ENCODE results near the gene PKP1. TPM values are rescaled to one million over a fixed set of nuclear protein-coding genes. Genes with fewer than 3 reads are reported as not detected.

The PKP1 gene
- total RNA-seq, 2 experiments from 2014 or later = not detected

- Mint-ChIP-seq H3K27me3 (ENCODE audit: low read depth) (peaks cover 51% of the 10 kb centered on the region), H3K36me3 (ENCODE audit: low read depth) (no peaks in the 10 kb centered on the region), H3K4me3 (no peak overlapping the region), H3K4me1 (ENCODE audit: low read depth) (peaks cover 17% of the 10 kb centered on the region), H3K27ac (no peak overlapping the region), H3K9me3 (ENCODE audit: insufficient read depth) (no peaks in the 10 kb centered on the region)
- ATAC-seq (peak; percentile 47), DNase-seq (peak; percentile 33)
- POLR2A ChIA-PET = no interaction called here
- CTCF ChIA-PET = no interaction called here
These were observed 3.1 kb downstream of the PKP1 start for GRCh38 chr1:201286445-201286844.

DNA sequence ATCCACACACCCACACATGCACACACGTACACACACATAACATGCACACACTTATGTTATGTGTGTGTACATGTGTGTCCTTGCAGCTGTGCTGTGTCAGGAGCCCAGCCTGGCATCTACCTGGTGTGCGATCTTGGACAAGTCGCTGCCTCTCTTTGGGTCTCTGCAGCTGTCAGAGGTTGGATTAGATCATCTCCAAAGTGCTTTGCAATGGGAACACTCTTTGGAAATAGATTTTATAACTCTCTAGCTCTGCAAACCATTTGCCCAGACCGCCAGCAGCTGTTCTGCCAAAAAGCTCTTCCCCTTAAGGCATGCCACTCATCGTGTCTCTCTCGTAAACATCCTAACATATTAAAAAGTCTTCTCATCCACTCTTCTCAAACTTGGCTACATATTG lies 4.7 kb downstream of the PKP1 start:
- peaks cover 42% of the 10 kb centered on the region for H3K27me3 Mint-ChIP-seq (ENCODE audit: low read depth)
- no peak overlapping the region for H3K4me3 Mint-ChIP-seq
- H3K36me3 Mint-ChIP-seq (ENCODE audit: low read depth) = no peaks in the 10 kb centered on the region
- DNase-seq (no peak), ATAC-seq (no peak)
- ChIA-PET POLR2A (no interaction called here), CTCF (no interaction called here)
- peaks cover 15% of the 10 kb centered on the region for H3K4me1 Mint-ChIP-seq (ENCODE audit: low read depth)
- H3K27ac Mint-ChIP-seq = no peak overlapping the region
- H3K9me3 Mint-ChIP-seq (ENCODE audit: insufficient read depth) = no peaks in the 10 kb centered on the region

- Mint-ChIP-seq H3K4me1 (ENCODE audit: low read depth) (peaks cover 11% of the 10 kb centered on the region), H3K27ac (no peak overlapping the region), H3K9me3 (ENCODE audit: insufficient read depth) (no peaks in the 10 kb centered on the region), H3K4me3 (no peak overlapping the region), H3K36me3 (ENCODE audit: low read depth) (no peaks in the 10 kb centered on the region), H3K27me3 (ENCODE audit: low read depth) (peaks cover 35% of the 10 kb centered on the region)
- DNase-seq (no peak), ATAC-seq (no peak)
- POLR2A ChIA-PET = no interaction called here
- CTCF ChIA-PET = no interaction called here
These were observed 5.5 kb downstream of the PKP1 start for GRCh38 chr1:201288765-201289164.

DNA sequence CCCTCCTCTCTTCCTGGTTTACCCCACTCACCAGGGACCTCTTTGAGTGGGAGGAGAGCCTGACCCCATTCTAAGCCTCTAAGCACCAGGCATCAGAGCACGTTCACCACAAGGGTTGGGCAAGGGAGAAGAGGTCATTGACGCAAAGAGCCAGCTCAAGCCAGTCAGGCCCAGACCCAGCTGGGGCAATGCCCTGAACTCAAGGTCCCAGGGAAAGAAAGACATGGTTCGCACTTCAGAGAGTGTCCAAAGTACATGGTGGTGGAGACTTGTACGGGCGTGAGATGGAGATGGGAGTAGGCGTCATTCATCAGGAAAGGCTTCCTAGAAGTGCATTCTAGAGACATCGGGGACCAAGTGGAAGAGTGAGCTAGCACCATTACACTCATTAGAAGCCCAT lies 7.2 kb downstream of the PKP1 start:
- ChIA-PET CTCF (no interaction called here), POLR2A (no interaction called here)
- Mint-ChIP-seq H3K4me3 (no peak overlapping the region), H3K36me3 (ENCODE audit: low read depth) (no peaks in the 10 kb centered on the region), H3K27me3 (ENCODE audit: low read depth) (peaks cover 36% of the 10 kb centered on the region), H3K4me1 (ENCODE audit: low read depth) (peaks cover 11% of the 10 kb centered on the region), H3K27ac (no peak overlapping the region), H3K9me3 (ENCODE audit: insufficient read depth) (no peaks in the 10 kb centered on the region)
- ATAC-seq (no peak), DNase-seq (no peak)

- ATAC-seq = no peak
- Mint-ChIP-seq H3K9me3 (ENCODE audit: insufficient read depth) (no peaks in the 10 kb centered on the region), H3K27me3 (ENCODE audit: low read depth) (peaks cover 39% of the 10 kb centered on the region), H3K4me1 (ENCODE audit: low read depth) (peaks cover 2% of the 10 kb centered on the region), H3K4me3 (no peak overlapping the region), H3K27ac (no peak overlapping the region), H3K36me3 (ENCODE audit: low read depth) (no peaks in the 10 kb centered on the region)
- ChIA-PET CTCF (no interaction called here), POLR2A (no interaction called here)
- DNase-seq = no peak
These were observed 8.6 kb downstream of the PKP1 start for GRCh38 chr1:201291916-201292315.

DNA sequence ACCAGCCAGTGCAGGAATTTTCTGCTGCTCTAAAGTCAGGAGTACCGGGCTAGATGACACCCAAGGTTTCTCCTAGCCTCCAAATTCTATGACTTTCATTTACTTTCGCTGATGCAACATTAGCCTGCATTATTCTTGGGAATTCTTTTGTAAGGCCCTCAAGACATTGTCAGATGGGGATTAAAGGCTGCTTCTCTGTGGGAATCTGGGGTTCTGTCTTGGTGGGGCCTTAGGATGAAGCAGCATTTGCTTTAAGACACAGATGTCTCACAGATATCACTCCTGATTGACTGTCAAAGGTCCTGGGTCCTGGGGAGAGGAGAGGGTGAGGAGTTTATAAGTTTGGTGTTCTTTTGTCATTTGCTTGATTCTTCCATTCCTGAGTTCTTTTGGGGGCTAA lies 11.6 kb downstream of the PKP1 start:
- Mint-ChIP-seq H3K27me3 (ENCODE audit: low read depth) (peaks cover 34% of the 10 kb centered on the region), H3K27ac (no peak overlapping the region), H3K4me3 (no peak overlapping the region), H3K4me1 (ENCODE audit: low read depth) (no peaks in the 10 kb centered on the region), H3K9me3 (ENCODE audit: insufficient read depth) (no peaks in the 10 kb centered on the region), H3K36me3 (ENCODE audit: low read depth) (no peaks in the 10 kb centered on the region)
- no peak for ATAC-seq
- ChIA-PET CTCF (no interaction called here), POLR2A (no interaction called here)
- DNase-seq = no peak

- ATAC-seq (no peak), DNase-seq (no peak)
- no peaks in the 10 kb centered on the region for H3K36me3 Mint-ChIP-seq (ENCODE audit: low read depth)
- H3K9me3 Mint-ChIP-seq (ENCODE audit: insufficient read depth) = no peaks in the 10 kb centered on the region
- CTCF ChIA-PET = no interaction called here
- H3K27me3 Mint-ChIP-seq (ENCODE audit: low read depth) = peaks cover 34% of the 10 kb centered on the region
- POLR2A ChIA-PET = no interaction called here
- no peak overlapping the region for H3K4me3 Mint-ChIP-seq
- no peak overlapping the region for H3K27ac Mint-ChIP-seq
- no peaks in the 10 kb centered on the region for H3K4me1 Mint-ChIP-seq (ENCODE audit: low read depth)
These were observed 12.0 kb downstream of the PKP1 start for GRCh38 chr1:201295346-201295745.

- CTCF ChIA-PET = no interaction called here
- Mint-ChIP-seq H3K27ac (no peak overlapping the region), H3K9me3 (ENCODE audit: insufficient read depth) (no peaks in the 10 kb centered on the region), H3K36me3 (ENCODE audit: low read depth) (no peaks in the 10 kb centered on the region), H3K4me1 (ENCODE audit: low read depth) (no peaks in the 10 kb centered on the region), H3K27me3 (ENCODE audit: low read depth) (peaks cover 31% of the 10 kb centered on the region), H3K4me3 (no peak overlapping the region)
- POLR2A ChIA-PET = no interaction called here
- ATAC-seq = no peak
- no peak for DNase-seq
These were observed 12.6 kb downstream of the PKP1 start for GRCh38 chr1:201295861-201296260.

DNA sequence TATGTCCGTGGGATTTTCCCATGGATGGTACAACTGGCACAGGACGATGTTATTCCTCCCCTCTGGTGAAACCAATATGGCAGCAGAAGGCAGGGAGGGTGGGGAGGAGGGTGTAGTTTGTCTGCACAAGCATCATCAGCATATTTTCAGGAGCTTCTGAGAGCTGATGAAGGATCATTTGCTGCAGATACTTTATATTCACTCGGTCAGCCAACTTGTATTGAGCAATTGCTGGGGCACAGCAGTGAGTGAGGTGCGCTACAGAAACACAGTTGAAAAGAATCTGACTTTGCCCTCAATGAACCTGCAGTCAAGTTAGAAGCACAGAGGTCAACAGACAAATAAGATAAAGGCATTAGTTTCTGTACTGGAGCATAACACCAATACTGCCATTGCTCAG lies 13.0 kb downstream of the PKP1 start:
- POLR2A ChIA-PET = no interaction called here
- CTCF ChIA-PET = no interaction called here

DNA sequence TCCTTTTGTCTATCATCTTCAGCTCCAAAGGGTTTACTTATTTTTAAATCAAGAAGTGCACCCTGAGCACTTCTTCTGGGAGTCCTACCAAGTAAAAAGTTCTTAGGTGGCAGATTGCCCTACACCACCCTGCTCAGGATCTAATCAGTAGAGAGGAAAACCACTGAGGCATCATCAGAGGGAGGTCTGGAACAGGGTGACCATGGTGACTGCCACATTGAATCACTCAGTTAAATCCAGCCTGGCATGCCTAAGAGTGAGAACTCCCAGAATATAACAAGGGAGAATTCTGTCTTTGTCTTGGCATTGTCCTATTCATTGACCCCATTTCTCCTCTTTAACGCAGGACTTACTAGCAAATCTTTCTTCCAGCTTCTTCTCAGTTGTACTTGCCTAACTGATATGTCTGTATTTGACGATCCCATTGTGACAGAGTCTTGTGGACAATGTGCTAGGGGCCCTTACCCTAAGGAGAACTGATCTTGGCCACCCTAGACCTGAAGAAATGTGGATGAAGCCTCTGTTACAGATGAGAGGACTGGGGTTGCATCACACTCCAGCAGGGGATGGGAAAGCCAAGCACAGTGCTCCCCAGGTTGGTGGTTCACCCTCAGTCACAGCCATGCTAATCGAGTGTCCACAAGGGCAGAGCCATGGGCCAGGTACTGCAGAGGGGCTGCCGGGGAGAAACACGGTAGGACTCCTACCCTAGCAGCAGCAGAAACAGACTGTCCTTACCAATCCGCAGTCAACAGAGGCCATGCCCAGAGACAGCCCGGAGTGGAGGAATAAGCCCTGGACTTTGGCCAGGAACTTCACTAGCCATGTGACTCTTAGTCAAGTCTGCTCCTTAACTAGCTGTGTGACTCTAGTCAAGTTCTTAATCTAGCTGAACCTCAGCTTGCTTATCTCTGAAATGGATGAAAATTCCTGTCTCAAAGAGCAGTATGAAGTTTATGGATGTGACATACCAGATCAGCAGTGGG lies 15.4 kb downstream of the PKP1 start:
- no peak for DNase-seq
- CTCF ChIA-PET = interaction anchor here (0.9 to 1.2 kb wide), 2 partner anchors 44 to 50 kb away, joined by 3 to 5 read pairs; no protein-coding TSS in a partner anchor
- POLR2A ChIA-PET = no interaction called here
- ATAC-seq = no peak
- no peaks in the 10 kb centered on the region for H3K9me3 Mint-ChIP-seq (ENCODE audit: insufficient read depth)
- peaks cover 27% of the 10 kb centered on the region for H3K27me3 Mint-ChIP-seq (ENCODE audit: low read depth)
- no peaks in the 10 kb centered on the region for H3K36me3 Mint-ChIP-seq (ENCODE audit: low read depth)
- no peak overlapping the region for H3K27ac Mint-ChIP-seq
- H3K4me3 Mint-ChIP-seq = no peak overlapping the region
- no peaks in the 10 kb centered on the region for H3K4me1 Mint-ChIP-seq (ENCODE audit: low read depth)

More for the DNA sequence above, 13.0 kb downstream of the PKP1 start:
- Mint-ChIP-seq H3K4me3 (no peak overlapping the region), H3K9me3 (ENCODE audit: insufficient read depth) (no peaks in the 10 kb centered on the region), H3K36me3 (ENCODE audit: low read depth) (no peaks in the 10 kb centered on the region), H3K4me1 (ENCODE audit: low read depth) (no peaks in the 10 kb centered on the region), H3K27me3 (ENCODE audit: low read depth) (peaks cover 31% of the 10 kb centered on the region), H3K27ac (no peak overlapping the region)
- ATAC-seq (no peak), DNase-seq (no peak)

DNA sequence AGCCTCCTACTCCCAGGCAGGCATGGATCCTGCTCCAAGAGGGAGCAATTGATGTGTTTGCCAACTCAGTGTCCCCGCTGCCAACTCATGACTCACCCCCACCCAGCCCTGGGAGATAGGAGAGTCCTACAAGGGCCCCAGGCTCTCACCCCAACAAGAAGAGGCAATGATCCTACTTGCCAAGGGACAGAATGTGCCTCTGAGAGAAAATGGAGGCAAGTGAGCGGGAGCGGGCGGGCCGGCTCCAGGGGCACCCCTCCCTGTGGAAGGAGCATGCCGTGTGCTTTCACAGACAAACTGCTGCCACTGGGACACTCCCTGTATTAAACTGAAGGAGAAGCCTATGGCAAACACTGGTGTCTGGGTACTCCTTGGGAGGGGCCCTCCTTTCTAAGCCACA lies 16.7 kb downstream of the PKP1 start:
- POLR2A ChIA-PET = no interaction called here
- CTCF ChIA-PET = interaction anchor here (1.2 kb wide), 1 partner anchor 46 kb away, joined by 5 read pairs; no protein-coding TSS in a partner anchor
- H3K4me1 Mint-ChIP-seq (ENCODE audit: low read depth) = no peaks in the 10 kb centered on the region
- no peaks in the 10 kb centered on the region for H3K36me3 Mint-ChIP-seq (ENCODE audit: low read depth)
- peaks cover 23% of the 10 kb centered on the region for H3K27me3 Mint-ChIP-seq (ENCODE audit: low read depth)
- ATAC-seq (no peak), DNase-seq (no peak)
- H3K27ac Mint-ChIP-seq = no peak overlapping the region
- no peaks in the 10 kb centered on the region for H3K9me3 Mint-ChIP-seq (ENCODE audit: insufficient read depth)
- no peak overlapping the region for H3K4me3 Mint-ChIP-seq

DNA sequence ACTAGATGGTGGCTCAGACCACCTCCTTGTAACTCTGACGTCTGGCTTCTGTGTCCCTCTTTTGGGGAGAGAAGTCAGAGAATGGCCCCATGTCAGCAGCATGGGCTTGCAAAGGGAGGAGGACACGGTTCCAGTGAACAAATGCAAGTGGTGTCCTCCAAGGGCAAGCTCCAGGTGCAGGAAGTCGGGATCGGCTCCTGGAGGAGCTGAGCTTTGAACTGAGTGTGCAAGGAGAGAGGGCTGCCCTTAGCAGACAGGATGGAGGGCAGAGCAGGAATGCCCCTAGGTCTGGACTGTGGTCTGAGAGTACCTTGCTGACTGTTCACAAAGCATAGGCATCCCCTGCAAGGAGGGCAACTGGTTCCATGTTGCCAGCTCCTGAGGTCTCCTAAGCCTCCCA lies 17.3 kb downstream of the PKP1 start:
- Mint-ChIP-seq H3K27ac (no peak overlapping the region), H3K4me1 (ENCODE audit: low read depth) (no peaks in the 10 kb centered on the region), H3K9me3 (ENCODE audit: insufficient read depth) (no peaks in the 10 kb centered on the region), H3K36me3 (ENCODE audit: low read depth) (no peaks in the 10 kb centered on the region), H3K27me3 (ENCODE audit: low read depth) (peaks cover 18% of the 10 kb centered on the region), H3K4me3 (no peak overlapping the region)
- DNase-seq (no peak), ATAC-seq (no peak)
- ChIA-PET CTCF (no interaction called here), POLR2A (no interaction called here)

Data from activated CD8-positive, alpha-beta T cell treated with anti-CD3 and anti-CD28 coated beads, Interleukin-2, amount 10 ng/mL, durations not matched to agents 7 days and 5 days (primary cell).